Testis (tissue), 3 donors: Measurements from ENCODE around the gene OR8D2. TPM values are rescaled to one million over a fixed set of nuclear protein-coding genes. Genes with fewer than 3 reads are reported as not detected.
"Not testable (repeated sequence)": the region's sequence is repeated elsewhere in the genome, so short reads cannot be mapped to it uniquely, and the experiment has no call there.

Experiments used
- DNase-seq: peaks from one replicate; pipeline ENCODE4 v3.0.0-alpha.2; 2019
- H3K27ac ChIP-seq, 2 donors: fragments of 200-600 bp; sonication (generic); one replicate each; pipeline ENCODE4 v1.5.1; 2019
- H3K27me3 ChIP-seq: fragments of 200-600 bp; sonication (generic); one replicate; pipeline ENCODE4 v1.5.1; 2019
- H3K36me3 ChIP-seq: fragments of 200-600 bp; sonication (generic); one replicate; pipeline ENCODE4 v1.5.1; 2017; ENCODE audit warnings: low read depth; ENCODE audit errors: missing control alignments
- H3K4me1 ChIP-seq: fragments of 200-600 bp; sonication (generic); one replicate; pipeline ENCODE4 v1.5.1; 2019
- H3K4me3 ChIP-seq, 2 donors: fragments of 200-600 bp; sonication (generic); one replicate each; pipeline ENCODE4 v1.5.1; 2017 to 2019
- H3K9me3 ChIP-seq: fragments of 200-600 bp; sonication (generic); one replicate; pipeline ENCODE4 v1.5.1; 2017
- POLR2A ChIP-seq: fragments of 450-650 bp; IDR thresholded peaks from one replicate; pipeline ENCODE4 v1.6.1; 2017; ENCODE audit warnings: antibody characterized with exemption, mild to moderate bottlenecking, moderate library complexity
- WGBS, 2 donors: methylation state at CpG; one replicate each; pipeline ENCODE4 v1.1.5; 2018; 5-methylcytosine and 5-hydroxymethylcytosine counted together
- intact Hi-C: fragments of 100-400 bp; cut with DNase I; formaldehyde crosslinking; loops from one replicate; pipeline ENCODE4 v1.15.1; 2023; ENCODE audit warnings: low total_unique reads
- polyA plus RNA-seq: library from polyadenylated mRNA; stranded (reverse); fragments of 350-450 nt; fragmentation: Illumina TruSeq; extraction: RNeasy Lipid Tissue Mini Kit (QIAGEN cat#74804); gene quantifications from one replicate; pipeline ENCODE4 v1.2.3, GENCODE V29; 2014; ENCODE audit warnings: low read depth, low replicate concordance; ENCODE audit not compliant: insufficient read depth
- total RNA-seq, 2 donors: library from RNA; depleted of rRNA; stranded (reverse); fragments of >200 nt; gene quantifications; one replicate each; pipeline ENCODE4 v1.2.3, GENCODE V29; 2016
- TF ChIP-seq, protein P1 (sequence below), 3 experiments: fragments of 450-650 bp in 2 of 3; fragments of 200-600 bp in 1 of 3; sonication (generic) in 1 of 3; IDR thresholded peaks; one replicate each; pipeline ENCODE4 v1.5.1; 2016 to 2019; ENCODE audit warnings: antibody characterized with exemption in 3 of 3, mild to moderate bottlenecking in 2 of 3, moderate library complexity in 1 of 3

Gene OR8D2
- total and polyA plus RNA-seq, 3 donors from 2014 or later = not detected

GRCh38 chr11:124277804-124278203 lies 42.2 kb downstream of the OR8D2 start:
- no peaks in the 10 kb centered on the region for H3K4me1 ChIP-seq
- H3K36me3 ChIP-seq = no peaks in the 10 kb centered on the region
- no peak overlapping the region for H3K27ac ChIP-seq
- no peaks in the 10 kb centered on the region for H3K9me3 ChIP-seq
- no peak for DNase-seq
- H3K4me3 ChIP-seq = no peak overlapping the region
- no peaks in the 10 kb centered on the region for H3K27me3 ChIP-seq
- WGBS, 2 donors = 60 to 72% methylated on average over 2 to 3 of the region's 3 CpGs
- no peak for TF ChIP-seq POLR2A
- TF ChIP-seq, protein P1, sequence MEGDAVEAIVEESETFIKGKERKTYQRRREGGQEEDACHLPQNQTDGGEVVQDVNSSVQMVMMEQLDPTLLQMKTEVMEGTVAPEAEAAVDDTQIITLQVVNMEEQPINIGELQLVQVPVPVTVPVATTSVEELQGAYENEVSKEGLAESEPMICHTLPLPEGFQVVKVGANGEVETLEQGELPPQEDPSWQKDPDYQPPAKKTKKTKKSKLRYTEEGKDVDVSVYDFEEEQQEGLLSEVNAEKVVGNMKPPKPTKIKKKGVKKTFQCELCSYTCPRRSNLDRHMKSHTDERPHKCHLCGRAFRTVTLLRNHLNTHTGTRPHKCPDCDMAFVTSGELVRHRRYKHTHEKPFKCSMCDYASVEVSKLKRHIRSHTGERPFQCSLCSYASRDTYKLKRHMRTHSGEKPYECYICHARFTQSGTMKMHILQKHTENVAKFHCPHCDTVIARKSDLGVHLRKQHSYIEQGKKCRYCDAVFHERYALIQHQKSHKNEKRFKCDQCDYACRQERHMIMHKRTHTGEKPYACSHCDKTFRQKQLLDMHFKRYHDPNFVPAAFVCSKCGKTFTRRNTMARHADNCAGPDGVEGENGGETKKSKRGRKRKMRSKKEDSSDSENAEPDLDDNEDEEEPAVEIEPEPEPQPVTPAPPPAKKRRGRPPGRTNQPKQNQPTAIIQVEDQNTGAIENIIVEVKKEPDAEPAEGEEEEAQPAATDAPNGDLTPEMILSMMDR (IDR thresholded peaks at IDR 0.05) = no peak
- intact Hi-C loops = no loop called here

GRCh38 chr11:124277207-124277606 lies 42.8 kb downstream of the OR8D2 start:
- no peaks in the 10 kb centered on the region for H3K4me1 ChIP-seq
- H3K27me3 ChIP-seq = no peaks in the 10 kb centered on the region
- TF ChIP-seq POLR2A = no peak
- TF ChIP-seq, protein P1 (IDR thresholded peaks at IDR 0.05) = no peak
- no peaks in the 10 kb centered on the region for H3K36me3 ChIP-seq
- H3K4me3 ChIP-seq = no peak overlapping the region
- WGBS, 2 donors = 89 to 97% methylated on average over 1 to 3 of the region's 3 CpGs
- DNase-seq = no peak
- H3K9me3 ChIP-seq = no peaks in the 10 kb centered on the region
- H3K27ac ChIP-seq = no peak overlapping the region
- intact Hi-C loops = no loop called here

GRCh38 chr11:124276081-124276480 lies 43.9 kb downstream of the OR8D2 start:
- DNase-seq = no peak
- Histone ChIP-seq H3K9me3 (no peaks in the 10 kb centered on the region), H3K27ac (no peak overlapping the region), H3K36me3 (no peaks in the 10 kb centered on the region), H3K4me1 (no peaks in the 10 kb centered on the region), H3K27me3 (no peaks in the 10 kb centered on the region), H3K4me3 (no peak overlapping the region)
- intact Hi-C loops = no loop called here
- 67 to 79% methylated on average over 1 of the region's 1 CpG for WGBS, 2 donors
- TF ChIP-seq POLR2A = no peak
- TF ChIP-seq, protein P1 (IDR thresholded peaks at IDR 0.05) = no peak

DNA sequence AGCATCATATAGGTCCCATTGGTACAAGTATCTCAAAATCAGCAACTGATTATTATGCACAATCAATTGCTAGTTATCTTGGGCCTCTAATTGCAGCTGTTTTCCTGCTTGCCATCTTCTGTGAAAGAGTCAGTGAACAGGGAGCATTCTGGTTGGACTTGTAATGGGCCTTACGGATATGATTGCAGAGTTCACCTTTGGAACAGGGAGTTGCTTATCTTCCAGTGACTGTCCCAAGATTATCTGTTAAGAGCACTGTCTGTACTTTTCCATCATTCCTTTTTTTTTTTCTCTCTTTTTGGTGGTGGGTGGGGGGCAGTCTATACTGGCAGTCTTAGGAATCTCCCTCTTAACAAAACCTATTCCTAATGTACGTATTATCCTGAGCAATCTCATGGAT lies 46.0 kb downstream of the OR8D2 start:
- no peak for TF ChIP-seq POLR2A
- TF ChIP-seq, protein P1 (IDR thresholded peaks at IDR 0.05) = no peak

DNA sequence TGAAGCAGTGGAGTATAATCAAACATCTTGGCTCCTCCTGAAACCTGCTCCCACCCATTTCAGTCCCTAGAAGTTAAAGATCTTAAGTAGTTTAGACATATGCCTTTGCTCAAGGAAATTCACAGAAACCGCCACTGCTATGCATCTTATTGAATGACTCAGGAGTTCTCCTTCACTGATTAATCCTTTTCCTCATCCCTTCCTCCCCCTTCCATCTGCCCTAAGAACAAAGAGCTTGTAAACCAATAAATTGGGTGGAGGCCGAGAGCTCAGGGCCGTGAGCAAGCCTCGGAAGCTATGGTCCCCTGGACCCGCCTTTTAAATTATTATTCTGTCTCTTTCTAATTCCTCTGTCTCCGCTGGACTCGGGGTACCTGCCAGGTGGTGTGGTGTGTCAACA lies 49.1 kb downstream of the OR8D2 start:
- H3K27me3 ChIP-seq, H3K4me3 ChIP-seq, intact Hi-C loops, H3K4me1 ChIP-seq, H3K36me3 ChIP-seq, DNase-seq, H3K27ac ChIP-seq, H3K9me3 ChIP-seq: not testable (repeated sequence)
- WGBS, 2 donors = 61 to 66% methylated on average over 7 of the region's 7 CpGs

More for the DNA sequence above, 46.0 kb downstream of the OR8D2 start:
- Histone ChIP-seq H3K36me3 (no peaks in the 10 kb centered on the region), H3K4me1 (no peaks in the 10 kb centered on the region), H3K4me3 (no peak overlapping the region), H3K27ac (no peak overlapping the region), H3K9me3 (no peaks in the 10 kb centered on the region), H3K27me3 (no peaks in the 10 kb centered on the region)
- intact Hi-C loops = no loop called here
- 79 to 81% methylated on average over 2 of the region's 2 CpGs for WGBS, 2 donors
- DNase-seq = no peak

Other genes with a start within 250 kb of the OR8D2 start
- 10 to 100 TPM; 26.6 to 31.3 TPM for gene VWA5A, start 204.7 kb downstream of the OR8D2 start, total RNA-seq
- gene VWA5A, start 204.7 kb downstream of the OR8D2 start, polyA plus RNA-seq = 28.3 TPM
- gene OR10D3, start 136.9 kb downstream of the OR8D2 start, total RNA-seq = 1 to 10 TPM; 1.5 to 1.6 TPM
- gene OR10D3, start 136.9 kb downstream of the OR8D2 start, polyA plus RNA-seq = not detected
- 1 to 10 TPM; 1.2 to 2.6 TPM for gene OR8G1, start 79.1 kb downstream of the OR8D2 start, total RNA-seq
- 0.29 TPM for gene OR8G1, start 79.1 kb downstream of the OR8D2 start, polyA plus RNA-seq
- 1 to 10 TPM; 2.5 to 4.5 TPM for gene OR8G5, start 63.8 kb downstream of the OR8D2 start, total RNA-seq
- 5.7 TPM for gene OR8G5, start 63.8 kb downstream of the OR8D2 start, polyA plus RNA-seq
- gene OR8D1, start 6.2 kb downstream of the OR8D2 start, total RNA-seq = not detected
- gene OR8D1, start 6.2 kb downstream of the OR8D2 start, polyA plus RNA-seq = not detected
- gene OR8B2, start 64.3 kb upstream of the OR8D2 start, total RNA-seq = not detected
- gene OR8B2, start 64.3 kb upstream of the OR8D2 start, polyA plus RNA-seq = 1.0 TPM
- gene OR8B3, start 78.8 kb upstream of the OR8D2 start, total RNA-seq = not detected
- 0.53 TPM for gene OR8B3, start 78.8 kb upstream of the OR8D2 start, polyA plus RNA-seq
- not detected for gene OR8B4, start 104.7 kb upstream of the OR8D2 start, total RNA-seq
- gene OR8B4, start 104.7 kb upstream of the OR8D2 start, polyA plus RNA-seq = not detected
- not detected for gene OR8B8, start 125.5 kb upstream of the OR8D2 start, total RNA-seq
- gene OR8B8, start 125.5 kb upstream of the OR8D2 start, polyA plus RNA-seq = not detected
- gene OR8B12, start 223.5 kb upstream of the OR8D2 start, total RNA-seq = not detected
- gene OR8B12, start 223.5 kb upstream of the OR8D2 start, polyA plus RNA-seq = not detected
- gene OR8A1, start 249.8 kb upstream of the OR8D2 start, total RNA-seq = under 1 TPM; 0.31 to 0.50 TPM
- gene OR8A1, start 249.8 kb upstream of the OR8D2 start, polyA plus RNA-seq = 0.29 TPM